ENCODE results near the gene PROB1. TPM values are rescaled to one million over a fixed set of nuclear protein-coding genes. Genes with fewer than 3 reads are reported as not detected.

PROB1 gene
- total and polyA plus RNA-seq, 2 of the 8 experiments (the other 6 are each of a cell fraction or from before 2014, with no cell fraction given), result 0.89 to 3.1 TPM

DNA sequence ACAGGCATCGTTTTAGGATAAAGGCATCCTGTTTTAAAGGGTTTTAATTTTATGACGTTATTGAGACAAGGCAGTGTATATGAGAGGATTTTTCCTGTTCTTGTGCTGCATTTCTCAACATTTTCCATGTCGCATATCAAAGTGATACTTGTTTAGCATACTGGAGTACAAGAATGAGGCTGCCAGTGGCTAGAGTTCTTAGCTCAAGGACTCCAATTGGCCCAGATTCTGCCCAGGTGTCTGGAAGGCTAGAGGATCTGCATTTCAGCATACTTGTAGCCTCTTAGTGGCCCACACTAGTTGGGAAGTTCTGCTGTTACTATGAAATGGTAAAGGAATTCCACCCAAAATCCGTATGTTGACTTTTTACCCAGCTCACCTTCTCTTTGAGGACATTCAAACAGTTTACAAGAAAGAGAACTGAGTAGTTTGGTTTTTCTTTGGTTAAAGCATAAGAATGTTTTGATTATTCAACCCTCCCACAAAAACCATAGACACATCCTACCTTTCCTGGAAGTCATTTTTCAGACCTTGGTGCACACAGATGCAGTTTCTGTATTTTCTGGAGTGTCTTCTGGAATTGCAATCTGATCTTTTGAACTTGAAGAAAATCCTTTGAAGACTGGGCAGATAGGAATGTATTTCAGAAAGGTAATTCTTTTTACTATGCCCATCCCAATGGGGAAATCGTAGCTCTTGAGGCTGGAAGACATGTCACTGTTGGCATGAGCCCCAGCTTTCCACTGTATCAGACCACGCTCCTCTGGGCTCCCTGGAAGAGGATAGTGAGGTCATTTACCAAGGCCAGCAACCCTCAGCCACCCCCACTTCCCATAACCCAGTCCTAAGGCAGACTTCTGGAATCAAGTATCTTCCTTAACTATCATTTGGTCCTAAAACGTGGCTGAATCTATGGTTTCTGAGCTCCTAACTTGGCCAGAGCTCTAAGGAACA, 23.1 kb downstream of the PROB1 start:
- Histone ChIP-seq H3K79me2 (ENCODE audit: control insufficient read depth in 1 of 2, insufficient read depth in 2 of 2, low read length in 2 of 2) (no peaks in the 10 kb centered on the region), H4K91ac (replicated peaks; ENCODE audit: insufficient read length, low read length) (no peak overlapping the region), H3K4me2 (ENCODE audit: insufficient read depth in 1 of 2, low read depth in 2 of 2, low read length in 2 of 2) (no peak overlapping the region), H3K79me1 (ENCODE audit: low read depth, low read length) (peaks cover 2% of the 10 kb centered on the region; the same call in 1 of the 2 replicates), H2BK12ac (ENCODE audit: low read depth, low read length) (no peak overlapping the region), H3K18ac (ENCODE audit: extremely low read depth, low read length) (no peak overlapping the region), H4K20me1 (replicated peaks in 1 of 2; ENCODE audit: control insufficient read depth in 1 of 2, insufficient read depth in 2 of 2, low read length in 2 of 2) (peaks cover 0 to 3% of the 10 kb centered on the region in 2 experiments), H3K27me3 (replicated peaks in 1 of 4; ENCODE audit: control insufficient read depth in 3 of 4, extremely low read depth in 1 of 4, insufficient read depth in 3 of 4, low read length in 3 of 4) (no peaks in the 10 kb centered on the region), H3K14ac (ENCODE audit: insufficient read length) (no peak overlapping the region), H2BK20ac (ENCODE audit: low read length) (no peak overlapping the region), H3K4me1 (replicated peaks in 1 of 4; ENCODE audit: control insufficient read depth in 3 of 4, insufficient read depth in 4 of 4, low read length in 3 of 4) (no peaks in the 10 kb centered on the region), H3K23ac (ENCODE audit: insufficient read length) (no peak overlapping the region), H2AFZ (ENCODE audit: low read length) (no peak overlapping the region), H3K4ac (replicated peaks; ENCODE audit: insufficient read length, low read depth, low read length) (no peak overlapping the region), H3K9ac (replicated peaks in 1 of 4; ENCODE audit: extremely low read depth in 1 of 4, low read depth in 3 of 4, low read length in 3 of 4) (no peak overlapping the region), H3K23me2 (ENCODE audit: low read depth, low read length) (no peaks in the 10 kb centered on the region), H4K8ac (ENCODE audit: extremely low read depth, insufficient read depth, low read length) (no peak overlapping the region), H3K4me3 (ENCODE audit: extremely low read depth in 1 of 4, insufficient read depth in 2 of 4, low read depth in 3 of 4, low read length in 4 of 4) (no peak overlapping the region), H2AK5ac (ENCODE audit: low read depth, low read length) (no peak overlapping the region), H3K27ac (ENCODE audit: low read depth, low read length) (no peak overlapping the region), H4K5ac (ENCODE audit: insufficient read length, low read depth, low read length) (no peak overlapping the region), H3K56ac (replicated peaks; ENCODE audit: insufficient read length, low read depth, low read length) (no peak overlapping the region), H2BK5ac (ENCODE audit: low read depth, low read length) (no peak overlapping the region), H2BK15ac (ENCODE audit: low read length) (no peak overlapping the region), H3K9me3 (ENCODE audit: insufficient read depth in 2 of 2, low read depth in 1 of 2, low read length in 1 of 2) (no peaks in the 10 kb centered on the region), H2BK120ac (replicated peaks; ENCODE audit: low read depth, low read length) (no peak overlapping the region), H3K36me3 (ENCODE audit: control insufficient read depth in 2 of 4, insufficient read depth in 4 of 4, low read length in 3 of 4) (peaks cover 2 to 44% (median 23%) of the 10 kb centered on the region in 4 experiments; a peak in 7 of 8 replicates)
- FAIRE-seq, result no peak
- DNase-seq (ENCODE audit: low read depth in 1 of 2, low spot score in 2 of 2), result no peak
- CTCF ChIA-PET (ENCODE audit: partially characterized antibody), result interaction anchor here (0.6 to 1.6 kb wide), 8 partner anchors 15 to 301 kb away, joined by 3 to 4 read pairs (median 3); no protein-coding TSS in a partner anchor
- POLR2A ChIA-PET (ENCODE audit: partially characterized antibody), result interaction anchor here (0.6 to 3.9 kb wide), 6 partner anchors 9 to 197 kb away, joined by 3 to 16 read pairs (median 4); partner anchors contain the start of genes MATR3 and MZB1
- 88% methylated on average over 7 of the region's 7 CpGs; no CpG with 5 or more reads in 1 of the 2 experiments for WGBS, 2 experiments (ENCODE audit: extremely low coverage in 1 of 2, insufficient coverage in 1 of 2, insufficient read length in 1 of 2, insufficient replicate concordance in 2 of 2, low coverage in 1 of 2, low lambda C conversion rate in 2 of 2, missing lambda C conversion rate in 1 of 2)
- TF ChIP-seq FOSL1 (IDR thresholded peaks at IDR 0.05; ENCODE audit: insufficient read depth, low read depth, low read length) (no peak), CREB1 (IDR thresholded peaks at IDR 0.05) (no peak), TCF12 (IDR thresholded peaks at IDR 0.05; ENCODE audit: low read depth, low read length) (no peak), CEBPB (IDR thresholded peaks at IDR 0.05; ENCODE audit: low read depth, low read length) (no peak), RFX5 (IDR thresholded peaks at IDR 0.05; ENCODE audit: borderline replicate concordance, low read depth, low read length) (no peak), KDM1A (IDR thresholded peaks at IDR 0.05; ENCODE audit: borderline replicate concordance, low read length) (no peak), BACH1 (IDR thresholded peaks at IDR 0.05; ENCODE audit: low read length) (no peak), SRF (IDR thresholded peaks at IDR 0.05; ENCODE audit: low read depth, low read length) (no peak)
- TF ChIP-seq, protein P1, sequence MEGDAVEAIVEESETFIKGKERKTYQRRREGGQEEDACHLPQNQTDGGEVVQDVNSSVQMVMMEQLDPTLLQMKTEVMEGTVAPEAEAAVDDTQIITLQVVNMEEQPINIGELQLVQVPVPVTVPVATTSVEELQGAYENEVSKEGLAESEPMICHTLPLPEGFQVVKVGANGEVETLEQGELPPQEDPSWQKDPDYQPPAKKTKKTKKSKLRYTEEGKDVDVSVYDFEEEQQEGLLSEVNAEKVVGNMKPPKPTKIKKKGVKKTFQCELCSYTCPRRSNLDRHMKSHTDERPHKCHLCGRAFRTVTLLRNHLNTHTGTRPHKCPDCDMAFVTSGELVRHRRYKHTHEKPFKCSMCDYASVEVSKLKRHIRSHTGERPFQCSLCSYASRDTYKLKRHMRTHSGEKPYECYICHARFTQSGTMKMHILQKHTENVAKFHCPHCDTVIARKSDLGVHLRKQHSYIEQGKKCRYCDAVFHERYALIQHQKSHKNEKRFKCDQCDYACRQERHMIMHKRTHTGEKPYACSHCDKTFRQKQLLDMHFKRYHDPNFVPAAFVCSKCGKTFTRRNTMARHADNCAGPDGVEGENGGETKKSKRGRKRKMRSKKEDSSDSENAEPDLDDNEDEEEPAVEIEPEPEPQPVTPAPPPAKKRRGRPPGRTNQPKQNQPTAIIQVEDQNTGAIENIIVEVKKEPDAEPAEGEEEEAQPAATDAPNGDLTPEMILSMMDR (IDR thresholded peaks at IDR 0.05; ENCODE audit: control extremely low read depth in 1 of 3, insufficient read depth in 1 of 3, low read depth in 1 of 3, low read length in 3 of 3), result no peak
